ENCODE results near the gene E2F8.

GRCh38 chr11:19252394-19253152, 11.8 kb upstream of the E2F8 start:
- TF ChIP-seq CTCF (IDR thresholded peaks at IDR 0.05; ENCODE audit: insufficient read depth, low read depth, low read length) (no peak), EZH2 (IDR thresholded peaks at IDR 0.05; ENCODE audit: insufficient read depth, low read length) (no peak)
